ENCODE data around the gene TMTC1. TPM values are rescaled to one million over a fixed set of nuclear protein-coding genes. Genes with fewer than 3 reads are reported as not detected.

TMTC1 gene
- total RNA-seq, 1 experiment from 2014 or later = not detected

DNA sequence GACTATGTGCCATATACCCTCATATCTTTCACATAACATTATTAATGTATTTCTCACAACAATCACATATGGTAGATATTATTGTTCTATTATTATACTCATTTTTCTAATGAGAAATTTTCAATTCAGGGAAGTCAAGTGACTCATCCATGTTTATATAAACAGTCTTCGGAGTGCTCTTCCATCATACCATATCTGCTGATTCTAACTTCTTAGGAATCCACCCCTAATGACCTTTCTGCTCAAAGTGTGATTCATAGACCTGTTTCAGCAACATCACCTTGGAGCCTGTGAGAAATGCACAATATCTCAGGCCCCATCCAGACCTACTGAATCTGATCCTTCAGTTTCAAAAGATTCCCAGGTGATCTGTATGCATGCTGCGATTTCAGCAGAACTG lies 246.4 kb downstream of the TMTC1 start:
- Mint-ChIP-seq H3K27me3 (ENCODE audit: insufficient read depth, unreplicated experiment) (peaks cover 8% of the 10 kb centered on the region), H3K27ac (ENCODE audit: unreplicated experiment) (no peak overlapping the region), H3K9me3 (ENCODE audit: unreplicated experiment) (no peaks in the 10 kb centered on the region), H3K36me3 (ENCODE audit: insufficient read depth, unreplicated experiment) (no peaks in the 10 kb centered on the region), H3K4me3 (ENCODE audit: unreplicated experiment) (no peak overlapping the region), H3K4me1 (ENCODE audit: low read depth, unreplicated experiment) (no peaks in the 10 kb centered on the region)
- DNase-seq = no peak
- Histone ChIP-seq H3K9me3 (no peaks in the 10 kb centered on the region), H3K4me3 (ENCODE audit: low read depth, low read length) (no peak overlapping the region), H3K27me3 (replicated peaks; ENCODE audit: control insufficient read depth, insufficient read depth, low read length) (no peaks in the 10 kb centered on the region; the same call in 1 of the 2 replicates), H3K36me3 (ENCODE audit: control insufficient read depth, insufficient read depth, low read length) (no peaks in the 10 kb centered on the region), H3K4me1 (no peaks in the 10 kb centered on the region)
- BruUV-seq (replicated peaks) = no TSS peak
- CTCF ChIA-PET = no interaction called here
- TF ChIP-seq, protein P1, sequence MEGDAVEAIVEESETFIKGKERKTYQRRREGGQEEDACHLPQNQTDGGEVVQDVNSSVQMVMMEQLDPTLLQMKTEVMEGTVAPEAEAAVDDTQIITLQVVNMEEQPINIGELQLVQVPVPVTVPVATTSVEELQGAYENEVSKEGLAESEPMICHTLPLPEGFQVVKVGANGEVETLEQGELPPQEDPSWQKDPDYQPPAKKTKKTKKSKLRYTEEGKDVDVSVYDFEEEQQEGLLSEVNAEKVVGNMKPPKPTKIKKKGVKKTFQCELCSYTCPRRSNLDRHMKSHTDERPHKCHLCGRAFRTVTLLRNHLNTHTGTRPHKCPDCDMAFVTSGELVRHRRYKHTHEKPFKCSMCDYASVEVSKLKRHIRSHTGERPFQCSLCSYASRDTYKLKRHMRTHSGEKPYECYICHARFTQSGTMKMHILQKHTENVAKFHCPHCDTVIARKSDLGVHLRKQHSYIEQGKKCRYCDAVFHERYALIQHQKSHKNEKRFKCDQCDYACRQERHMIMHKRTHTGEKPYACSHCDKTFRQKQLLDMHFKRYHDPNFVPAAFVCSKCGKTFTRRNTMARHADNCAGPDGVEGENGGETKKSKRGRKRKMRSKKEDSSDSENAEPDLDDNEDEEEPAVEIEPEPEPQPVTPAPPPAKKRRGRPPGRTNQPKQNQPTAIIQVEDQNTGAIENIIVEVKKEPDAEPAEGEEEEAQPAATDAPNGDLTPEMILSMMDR (IDR thresholded peaks at IDR 0.05; ENCODE audit: insufficient read depth in 1 of 2, low read depth in 1 of 2, low read length in 1 of 2, severe bottlenecking in 1 of 2, unreplicated experiment in 1 of 2) = no peak
- POLR2A ChIA-PET = no interaction called here
- intact Hi-C loops (cut with micrococcal nuclease; ENCODE audit: unreplicated experiment) = no loop called here

DNA sequence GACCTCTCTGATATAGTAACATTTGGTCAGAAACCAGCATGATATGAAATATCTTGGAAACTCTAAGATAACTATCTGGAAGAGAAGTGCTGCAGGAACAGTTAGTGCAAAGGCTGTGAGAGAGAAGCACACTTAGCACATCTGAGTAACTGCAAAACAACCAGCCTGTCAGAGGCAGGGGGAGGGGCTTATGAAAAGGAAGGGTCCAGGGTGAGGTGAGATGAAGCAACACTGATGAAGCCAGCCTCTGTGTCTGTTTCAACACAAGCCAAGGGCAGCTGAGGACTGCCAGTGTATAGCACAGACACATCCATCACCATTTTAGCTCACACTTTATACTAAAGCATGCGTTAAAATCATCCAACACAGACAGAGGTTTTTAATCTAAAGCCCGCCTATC lies 248.8 kb downstream of the TMTC1 start:
- H3K27me3 ChIP-seq (replicated peaks; ENCODE audit: control insufficient read depth, insufficient read depth, low read length) = no peaks in the 10 kb centered on the region; the same call in 1 of the 2 replicates
- TF ChIP-seq, protein P1 (IDR thresholded peaks at IDR 0.05; ENCODE audit: insufficient read depth in 1 of 2, low read depth in 1 of 2, low read length in 1 of 2, severe bottlenecking in 1 of 2, unreplicated experiment in 1 of 2) = no peak
- no peaks in the 10 kb centered on the region for H3K9me3 ChIP-seq
- no peaks in the 10 kb centered on the region for H3K36me3 ChIP-seq (ENCODE audit: control insufficient read depth, insufficient read depth, low read length)
- Mint-ChIP-seq H3K27ac (ENCODE audit: unreplicated experiment) (no peak overlapping the region), H3K4me1 (ENCODE audit: low read depth, unreplicated experiment) (no peaks in the 10 kb centered on the region), H3K4me3 (ENCODE audit: unreplicated experiment) (no peak overlapping the region), H3K36me3 (ENCODE audit: insufficient read depth, unreplicated experiment) (no peaks in the 10 kb centered on the region), H3K9me3 (ENCODE audit: unreplicated experiment) (no peaks in the 10 kb centered on the region), H3K27me3 (ENCODE audit: insufficient read depth, unreplicated experiment) (peaks cover 20% of the 10 kb centered on the region)
- no peak for DNase-seq
- H3K4me3 ChIP-seq (ENCODE audit: low read depth, low read length) = no peak overlapping the region
- CTCF ChIA-PET = no interaction called here
- intact Hi-C loops (cut with micrococcal nuclease; ENCODE audit: unreplicated experiment) = no loop called here
- no peaks in the 10 kb centered on the region for H3K4me1 ChIP-seq
- BruUV-seq (replicated peaks) = no TSS peak
- POLR2A ChIA-PET = no interaction called here

DNA sequence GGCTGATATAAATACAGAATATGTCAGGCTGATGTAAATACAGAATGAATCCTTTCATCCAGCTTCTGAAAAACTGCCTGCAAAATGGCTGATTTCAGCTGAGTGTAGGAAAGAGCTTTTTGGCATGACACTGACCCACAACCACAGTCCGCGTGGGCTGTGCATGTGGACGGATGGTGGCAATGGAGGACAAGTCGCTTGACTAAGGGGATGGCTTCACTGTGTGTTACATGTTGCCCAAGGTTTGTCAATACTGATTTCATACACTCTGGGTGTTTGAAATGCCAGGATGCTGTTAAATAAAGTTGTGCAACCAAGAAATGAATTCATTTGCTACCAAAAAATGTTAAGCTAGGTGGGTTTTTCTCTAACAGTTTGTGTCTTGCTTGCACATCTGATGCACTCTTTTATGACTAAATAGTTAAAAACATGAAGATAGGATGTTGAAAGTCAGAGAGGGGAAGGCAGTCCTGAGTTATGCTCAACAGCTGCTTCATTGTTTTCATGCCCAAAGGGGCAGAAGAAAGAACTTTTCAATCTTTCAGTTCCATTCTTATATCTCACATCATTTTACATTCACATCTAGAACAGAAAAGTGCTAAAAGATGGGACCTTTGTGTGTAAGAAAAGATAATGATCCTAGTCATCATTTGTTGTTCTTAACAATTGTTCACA lies 249.8 kb downstream of the TMTC1 start:
- no peaks in the 10 kb centered on the region for H3K4me1 ChIP-seq
- H3K36me3 Mint-ChIP-seq (ENCODE audit: insufficient read depth, unreplicated experiment) = no peaks in the 10 kb centered on the region

More for the DNA sequence above, 249.8 kb downstream of the TMTC1 start:
- Histone ChIP-seq H3K4me3 (ENCODE audit: low read depth, low read length) (no peak overlapping the region), H3K36me3 (ENCODE audit: control insufficient read depth, insufficient read depth, low read length) (no peaks in the 10 kb centered on the region), H3K9me3 (no peaks in the 10 kb centered on the region), H3K27me3 (replicated peaks; ENCODE audit: control insufficient read depth, insufficient read depth, low read length) (no peaks in the 10 kb centered on the region; the same call in 1 of the 2 replicates)
- DNase-seq = no peak
- TF ChIP-seq, protein P1 (IDR thresholded peaks at IDR 0.05; ENCODE audit: insufficient read depth in 1 of 2, low read depth in 1 of 2, low read length in 1 of 2, severe bottlenecking in 1 of 2, unreplicated experiment in 1 of 2) = no peak
- H3K4me3 Mint-ChIP-seq (ENCODE audit: unreplicated experiment) = no peak overlapping the region
- no peak overlapping the region for H3K27ac Mint-ChIP-seq (ENCODE audit: unreplicated experiment)
- peaks cover 20% of the 10 kb centered on the region for H3K27me3 Mint-ChIP-seq (ENCODE audit: insufficient read depth, unreplicated experiment)
- CTCF ChIA-PET = no interaction called here
- BruUV-seq (replicated peaks) = no TSS peak
- no peaks in the 10 kb centered on the region for H3K4me1 Mint-ChIP-seq (ENCODE audit: low read depth, unreplicated experiment)
- no peaks in the 10 kb centered on the region for H3K9me3 Mint-ChIP-seq (ENCODE audit: unreplicated experiment)
- POLR2A ChIA-PET = no interaction called here
- intact Hi-C loops (cut with micrococcal nuclease; ENCODE audit: unreplicated experiment) = no loop called here
